A549 treated with ZK216348 at 1 μM for 4 hours (cell line): ENCODE measurements around the gene FRZB. TPM values are rescaled to one million over a fixed set of nuclear protein-coding genes. Genes with fewer than 3 reads are reported as not detected.

Experiments
- total RNA-seq: library from RNA; stranded (reverse); fragments of 200-300 nt; extraction: Qiagen RNA extraction; gene quantifications from 5 replicates; pipeline ENCODE4 v1.2.3, GENCODE V29; 2022; ENCODE audit warnings: low read depth

Gene FRZB
- total RNA-seq, result 0.06 to 0.08 TPM (median 0.06 TPM) in 4 of 5 replicates, not detected in the other

GRCh38 chr2:182866461-182867406, at the start of gene FRZB:
FRZB (minus strand) TSS chr2:182866637; CDS start chr2:182866552, 85 bp downstream.

Other genes starting within 250 kb of the FRZB start
- 40.5 to 81.9 TPM (median 77.3 TPM) in 5 replicates for gene DNAJC10, start 150.4 kb downstream of the FRZB start, total RNA-seq
- 72.7 to 111 TPM (median 93.6 TPM) in 5 replicates for gene NCKAP1, start 171.8 kb upstream of the FRZB start, total RNA-seq
- 0.25 to 0.83 TPM (median 0.55 TPM) in 5 replicates for gene DUSP19, start 212.1 kb upstream of the FRZB start, total RNA-seq